ENCODE data around the gene KCNMA1. TPM values are rescaled to one million over a fixed set of nuclear protein-coding genes. Genes with fewer than 3 reads are reported as not detected.

KCNMA1 gene
- total RNA-seq, 4 donors from 2014 or later = 66.8 to 96.5 (median 78.9) TPM

- no peaks in the 10 kb centered on the region for H3K27me3 ChIP-seq
- H3K9me3 ChIP-seq = no peaks in the 10 kb centered on the region
- no peak overlapping the region for H3K4me3 ChIP-seq
- DNase-seq = no peak
- in situ Hi-C loops (cut with MboI; ENCODE audit: low sequenced_read_pairs in 4 of 4) = no loop called here
- peak overlapping the region in 2 of 4 donors; percentile 42 to 45 for H3K27ac ChIP-seq
- no peak for TF ChIP-seq POLR2A (IDR thresholded peaks at IDR 0.05)
- TF ChIP-seq CTCF (IDR thresholded peaks at IDR 0.05 in 4 of 5, conservative IDR thresholded peaks at IDR 0.05 in 1 of 5) = no peak
- H3K36me3 ChIP-seq = no peaks in the 10 kb centered on the region
- no peak for ATAC-seq
- no peaks in the 10 kb centered on the region for H3K4me1 ChIP-seq
- intact Hi-C loops (cut with DNase I; ENCODE audit: low total_unique reads) = no loop called here
Observed at GRCh38 chr10:77106676-77107075, 530.9 kb downstream of the KCNMA1 start.

- H3K36me3 ChIP-seq = no peaks in the 10 kb centered on the region
- ATAC-seq (no peak), DNase-seq (no peak)
- intact Hi-C loops (cut with DNase I; ENCODE audit: low total_unique reads) (loop anchor here (2.0 kb wide), 1 partner anchor 35 kb away; no protein-coding TSS in a partner anchor), in situ Hi-C loops (cut with MboI; ENCODE audit: low sequenced_read_pairs in 4 of 4) (no loop called here)
- no peaks in the 10 kb centered on the region for H3K27me3 ChIP-seq
- no peaks in the 10 kb centered on the region for H3K9me3 ChIP-seq
- no peak overlapping the region for H3K4me3 ChIP-seq
- TF ChIP-seq POLR2A (IDR thresholded peaks at IDR 0.05) (no peak), CTCF (IDR thresholded peaks at IDR 0.05 in 4 of 5, conservative IDR thresholded peaks at IDR 0.05 in 1 of 5) (no peak)
- H3K27ac ChIP-seq = peak overlapping the region; percentile 10 to 47 (median 44)
- no peaks in the 10 kb centered on the region for H3K4me1 ChIP-seq
Observed at GRCh38 chr10:77105761-77106221, 531.8 kb downstream of the KCNMA1 start.

GRCh38 chr10:77104459-77104980, 533.1 kb downstream of the KCNMA1 start:
- no peaks in the 10 kb centered on the region for H3K4me1 ChIP-seq
- intact Hi-C loops (cut with DNase I; ENCODE audit: low total_unique reads) = loop anchor here (2.0 to 5.0 kb wide), 2 partner anchors 34 to 87 kb away; no protein-coding TSS in a partner anchor
- H3K9me3 ChIP-seq = no peaks in the 10 kb centered on the region
- no peaks in the 10 kb centered on the region for H3K27me3 ChIP-seq
- in situ Hi-C loops (cut with MboI; ENCODE audit: low sequenced_read_pairs in 4 of 4) = no loop called here
- TF ChIP-seq CTCF (IDR thresholded peaks at IDR 0.05 in 4 of 5, conservative IDR thresholded peaks at IDR 0.05 in 1 of 5) (no peak), POLR2A (IDR thresholded peaks at IDR 0.05) (no peak)
- ATAC-seq (peak; percentile 72 to 81), DNase-seq (peak; percentile 60 to 83)
- H3K27ac ChIP-seq = peak overlapping the region; percentile 19 to 37 (median 24)
- no peak overlapping the region for H3K4me3 ChIP-seq
- H3K36me3 ChIP-seq = no peaks in the 10 kb centered on the region

GRCh38 chr10:77103213-77103612, 534.4 kb downstream of the KCNMA1 start:
- no peak for TF ChIP-seq POLR2A (IDR thresholded peaks at IDR 0.05)
- TF ChIP-seq CTCF (IDR thresholded peaks at IDR 0.05 in 4 of 5, conservative IDR thresholded peaks at IDR 0.05 in 1 of 5) = no peak
- Histone ChIP-seq H3K27me3 (no peaks in the 10 kb centered on the region), H3K36me3 (no peaks in the 10 kb centered on the region), H3K4me3 (no peak overlapping the region), H3K27ac (no peak overlapping the region), H3K4me1 (no peaks in the 10 kb centered on the region), H3K9me3 (no peaks in the 10 kb centered on the region)
- intact Hi-C loops (cut with DNase I; ENCODE audit: low total_unique reads) = loop anchor here (5.0 kb wide), 1 partner anchor 86 kb away; no protein-coding TSS in a partner anchor
- ATAC-seq (no peak), DNase-seq (no peak)
- in situ Hi-C loops (cut with MboI; ENCODE audit: low sequenced_read_pairs in 4 of 4) = no loop called here
